Loucy (cell line): ENCODE data around the gene ELL3.
"Not testable (repeated sequence)": the region's sequence is repeated elsewhere in the genome, so short reads cannot be mapped to it uniquely, and the experiment has no call there.

Source experiments
- H2AFZ ChIP-seq: fragments of 200-600 bp; sonication (generic); 2 replicates; pipeline ENCODE4 v1.6.0; 2016; ENCODE audit warnings: antibody characterized with exemption, mild to moderate bottlenecking, low read length, moderate library complexity
- H3F3A ChIP-seq: fragments of 200-600 bp; 2 replicates; pipeline ENCODE4 v1.6.0; 2016; ENCODE audit warnings: antibody characterized with exemption, low read depth, mild to moderate bottlenecking
- H3K27me3 ChIP-seq: fragments of 200-600 bp; sonication (generic); 2 replicates; pipeline ENCODE4 v1.6.1; 2014; ENCODE audit warnings: low read length, mild to moderate bottlenecking; ENCODE audit not compliant: insufficient read depth, poor library complexity, severe bottlenecking
- H3K36me3 ChIP-seq: fragments of 200-600 bp; sonication (generic); 2 replicates; pipeline ENCODE4 v1.6.1; 2016; ENCODE audit warnings: low read length; ENCODE audit not compliant: insufficient read depth
- H3K4me1 ChIP-seq: fragments of 200-600 bp; sonication (generic); 2 replicates; pipeline ENCODE4 v1.5.1; 2014; ENCODE audit warnings: low read length, mild to moderate bottlenecking; ENCODE audit not compliant: insufficient read depth, poor library complexity, severe bottlenecking
- H3K4me2 ChIP-seq: fragments of 200-600 bp; sonication (generic); 2 replicates; pipeline ENCODE4 v1.6.0; 2014; ENCODE audit warnings: antibody characterized with exemption, low read length, low read depth, mild to moderate bottlenecking; ENCODE audit not compliant: poor library complexity, severe bottlenecking
- H3K4me3 ChIP-seq: fragments of 200-600 bp; sonication (generic); 2 replicates; pipeline ENCODE4 v1.5.1; 2014; ENCODE audit warnings: low read length, mild to moderate bottlenecking, mixed read lengths; ENCODE audit not compliant: poor library complexity, severe bottlenecking
- H3K79me2 ChIP-seq: fragments of 200-600 bp; sonication (generic); 2 replicates; pipeline ENCODE4 v1.6.1; 2014; ENCODE audit warnings: low read length; ENCODE audit not compliant: insufficient read depth
- H3K9ac ChIP-seq: fragments of 200-600 bp; sonication (generic); 2 replicates; pipeline ENCODE4 v1.6.0; 2014; ENCODE audit warnings: mild to moderate bottlenecking, low read depth, low read length, moderate library complexity; ENCODE audit not compliant: poor library complexity, severe bottlenecking
- H3K9me2 ChIP-seq: fragments of 200-600 bp; sonication (generic); replicated peaks from 2 replicates; pipeline ENCODE4 v1.6.1; 2016; ENCODE audit warnings: low read depth, low read length, mixed read lengths
- H3K9me3 ChIP-seq: fragments of 200-600 bp; sonication (generic); 2 replicates; pipeline ENCODE4 v1.6.1; 2014; ENCODE audit warnings: mild to moderate bottlenecking, antibody characterized with exemption, low read length, low read depth; ENCODE audit not compliant: insufficient read depth
- H4K20me1 ChIP-seq: fragments of 200-600 bp; sonication (generic); 2 replicates; pipeline ENCODE4 v1.6.0; 2014; ENCODE audit warnings: antibody characterized with exemption, low read length, mild to moderate bottlenecking; ENCODE audit not compliant: insufficient read depth, poor library complexity, severe bottlenecking
- EZH2phosphoT487 ChIP-seq: fragments of 200-600 bp; IDR thresholded peaks from 2 replicates; pipeline ENCODE4 v1.6.1; 2018; ENCODE audit warnings: antibody characterized with exemption, mild to moderate bottlenecking, moderate library complexity, borderline replicate concordance
- TF ChIP-seq, protein P1 (sequence below): fragments of 200-600 bp; sonication (generic); conservative IDR thresholded peaks from 2 replicates; pipeline ENCODE4 v1.5.1; 2014; ENCODE audit warnings: mild to moderate bottlenecking, antibody characterized with exemption, low read length

Gene ELL3

DNA sequence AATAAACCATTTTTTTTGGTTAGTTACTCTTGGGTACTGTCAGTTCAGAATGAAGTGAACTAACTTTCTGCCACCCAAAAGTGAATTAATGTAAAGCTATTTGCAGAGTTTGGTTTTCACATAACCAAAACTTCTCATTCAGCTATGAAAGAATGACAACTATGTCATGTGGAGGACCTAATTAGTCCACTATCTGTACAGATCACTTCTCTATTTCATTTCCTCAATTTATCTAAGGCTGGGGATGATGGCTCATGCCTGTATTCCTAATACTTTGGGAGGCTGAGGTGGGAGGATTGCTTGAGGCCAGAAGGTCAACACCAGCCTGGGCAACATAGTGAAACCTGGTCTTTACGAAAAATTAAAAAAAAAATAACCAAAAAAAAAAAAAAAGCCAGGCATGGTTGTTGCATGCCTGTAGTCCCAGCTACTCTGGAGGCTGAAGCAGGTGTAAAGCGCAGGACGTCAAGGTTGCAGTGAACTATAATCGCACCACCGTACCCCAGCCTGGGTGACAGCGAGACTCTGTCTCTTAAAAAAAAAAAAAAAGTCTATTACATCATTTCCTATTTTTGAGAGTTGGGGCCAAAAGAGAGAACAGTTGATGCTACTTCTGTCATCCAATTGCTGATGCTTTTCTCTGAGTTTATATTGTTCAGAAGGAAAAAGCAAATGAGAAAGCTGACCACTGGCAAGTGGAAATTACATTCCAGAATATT lies 32.4 kb upstream of the ELL3 start:
- Histone ChIP-seq H3K79me2 (no peaks in the 10 kb centered on the region), H3F3A (peaks cover under 1% of the 10 kb centered on the region; the same call in 1 of the 2 replicates), H3K36me3 (peaks cover 89% of the 10 kb centered on the region), H3K4me3 (no peak overlapping the region), H4K20me1 (no peaks in the 10 kb centered on the region), H2AFZ (no peak overlapping the region), H3K9me2 (no peaks in the 10 kb centered on the region), H3K9ac (no peak overlapping the region), H3K4me2 (no peak overlapping the region), H3K27me3 (no peaks in the 10 kb centered on the region), H3K4me1 (no peaks in the 10 kb centered on the region), H3K9me3 (no peaks in the 10 kb centered on the region)
- TF ChIP-seq, protein P1, sequence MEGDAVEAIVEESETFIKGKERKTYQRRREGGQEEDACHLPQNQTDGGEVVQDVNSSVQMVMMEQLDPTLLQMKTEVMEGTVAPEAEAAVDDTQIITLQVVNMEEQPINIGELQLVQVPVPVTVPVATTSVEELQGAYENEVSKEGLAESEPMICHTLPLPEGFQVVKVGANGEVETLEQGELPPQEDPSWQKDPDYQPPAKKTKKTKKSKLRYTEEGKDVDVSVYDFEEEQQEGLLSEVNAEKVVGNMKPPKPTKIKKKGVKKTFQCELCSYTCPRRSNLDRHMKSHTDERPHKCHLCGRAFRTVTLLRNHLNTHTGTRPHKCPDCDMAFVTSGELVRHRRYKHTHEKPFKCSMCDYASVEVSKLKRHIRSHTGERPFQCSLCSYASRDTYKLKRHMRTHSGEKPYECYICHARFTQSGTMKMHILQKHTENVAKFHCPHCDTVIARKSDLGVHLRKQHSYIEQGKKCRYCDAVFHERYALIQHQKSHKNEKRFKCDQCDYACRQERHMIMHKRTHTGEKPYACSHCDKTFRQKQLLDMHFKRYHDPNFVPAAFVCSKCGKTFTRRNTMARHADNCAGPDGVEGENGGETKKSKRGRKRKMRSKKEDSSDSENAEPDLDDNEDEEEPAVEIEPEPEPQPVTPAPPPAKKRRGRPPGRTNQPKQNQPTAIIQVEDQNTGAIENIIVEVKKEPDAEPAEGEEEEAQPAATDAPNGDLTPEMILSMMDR: no peak
- TF ChIP-seq EZH2phosphoT487: no peak

DNA sequence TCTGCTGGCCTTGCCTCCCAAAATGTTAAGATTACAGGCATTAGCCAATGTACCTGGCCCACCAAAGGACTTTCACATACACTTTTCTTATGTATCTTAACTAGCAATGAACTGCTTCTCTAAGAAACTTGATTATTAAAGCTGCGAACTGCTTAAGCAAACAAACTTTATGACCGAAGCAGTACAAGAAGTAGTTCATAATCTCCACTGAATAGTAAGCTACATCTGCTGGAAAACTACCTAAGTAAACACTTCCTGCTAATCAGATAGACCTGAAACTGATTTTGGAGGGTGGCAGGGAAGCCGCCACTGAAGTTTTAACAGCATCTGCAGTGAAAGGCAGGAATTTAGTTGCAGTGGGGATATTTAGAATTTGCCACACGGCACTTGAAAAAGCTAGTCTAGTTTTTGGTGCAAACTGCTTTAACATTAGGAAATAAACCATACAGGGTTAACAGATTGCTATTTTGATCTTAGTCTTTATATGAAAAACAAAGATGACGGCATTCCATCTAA lies 31.7 kb upstream of the ELL3 start:
- TF ChIP-seq EZH2phosphoT487: no peak
- TF ChIP-seq, protein P1: no peak
- H3F3A ChIP-seq: peaks cover 2% of the 10 kb centered on the region; the same call in 1 of the 2 replicates
- no peak overlapping the region for H3K4me3 ChIP-seq
- no peak overlapping the region for H3K9ac ChIP-seq
- no peak overlapping the region for H2AFZ ChIP-seq
- no peaks in the 10 kb centered on the region for H3K9me3 ChIP-seq
- no peaks in the 10 kb centered on the region for H4K20me1 ChIP-seq
- no peaks in the 10 kb centered on the region for H3K4me1 ChIP-seq
- no peaks in the 10 kb centered on the region for H3K27me3 ChIP-seq
- no peaks in the 10 kb centered on the region for H3K79me2 ChIP-seq
- peaks cover 86% of the 10 kb centered on the region; the same call in 1 of the 2 replicates for H3K36me3 ChIP-seq
- no peaks in the 10 kb centered on the region for H3K9me2 ChIP-seq
- H3K4me2 ChIP-seq: no peak overlapping the region

DNA sequence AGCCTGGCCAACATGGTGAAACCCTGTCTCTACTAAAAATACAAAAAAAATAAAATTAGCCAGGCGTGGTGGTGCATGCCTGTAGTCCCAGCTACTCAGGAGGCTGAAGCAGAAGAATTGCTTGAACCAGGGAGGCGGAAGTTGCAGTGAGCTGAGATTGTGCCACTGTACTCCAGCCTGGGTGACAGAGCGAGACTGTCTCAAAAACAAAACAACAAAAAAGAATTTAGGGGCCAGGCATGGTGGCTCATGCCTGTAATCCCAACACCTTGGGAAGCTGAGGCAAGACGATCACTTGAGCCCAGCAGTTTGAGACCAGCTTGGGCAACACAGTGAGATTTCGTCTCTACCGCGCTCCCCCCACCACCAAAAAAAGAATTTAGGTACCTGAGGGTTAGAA lies 25.9 kb upstream of the ELL3 start:
- not testable (repeated sequence) for H3F3A ChIP-seq, H3K4me3 ChIP-seq, H3K9ac ChIP-seq, H3K4me2 ChIP-seq, H4K20me1 ChIP-seq, H3K9me2 ChIP-seq, H2AFZ ChIP-seq, H3K9me3 ChIP-seq, H3K27me3 ChIP-seq
- Histone ChIP-seq H3K4me1 (peaks cover 20% of the 10 kb centered on the region), H3K36me3 (peaks cover 46% of the 10 kb centered on the region; the same call in 1 of the 2 replicates), H3K79me2 (peaks cover 16% of the 10 kb centered on the region)
